ENCODE data around the gene SLC7A5. TPM values are rescaled to one million over a fixed set of nuclear protein-coding genes. Genes with fewer than 3 reads are reported as not detected.
"Not testable (repeated sequence)": the region's sequence is repeated elsewhere in the genome, so short reads cannot be mapped to it uniquely, and the experiment has no call there.

The SLC7A5 gene
- total RNA-seq, 2 donors from 2014 or later, result 463 to 508 TPM

DNA sequence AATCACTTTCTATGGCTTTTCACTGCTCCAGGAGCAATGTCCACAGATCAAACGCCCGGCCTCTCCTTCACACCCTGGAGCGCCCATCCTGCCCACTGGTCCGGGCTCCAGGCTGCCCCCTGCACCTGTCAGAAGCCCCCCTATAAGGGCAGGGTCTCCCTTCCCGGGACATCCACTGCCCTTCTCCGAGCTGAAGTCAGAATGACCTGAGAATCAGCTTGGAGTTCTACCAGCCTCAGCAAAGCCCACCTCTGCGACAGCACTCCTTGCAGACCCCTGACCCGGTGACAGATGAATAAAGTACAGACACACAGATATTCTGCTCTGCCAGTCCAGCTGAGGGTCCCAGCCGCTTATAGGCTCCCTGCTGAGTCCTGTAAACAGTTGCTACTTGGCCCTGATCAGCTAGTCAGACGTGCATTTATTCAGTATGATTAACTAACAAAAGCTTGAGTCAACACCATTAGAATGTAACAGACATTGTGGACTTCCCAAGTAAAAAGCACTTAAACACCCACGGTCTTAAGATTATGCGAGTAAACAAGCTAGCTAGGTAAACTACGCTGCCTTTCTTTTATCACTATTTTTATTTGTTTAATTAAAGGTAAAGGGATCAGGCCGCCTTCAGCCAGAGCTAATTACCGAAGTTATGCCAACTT is 4.8 kb downstream of the SLC7A5 start:
- no peaks in the 10 kb centered on the region for H3K9me3 Mint-ChIP-seq
- no peaks in the 10 kb centered on the region for H3K27me3 Mint-ChIP-seq (ENCODE audit: low read depth)
- peak overlapping the region; percentile 87 for H3K27ac Mint-ChIP-seq
- H3K4me1 Mint-ChIP-seq (ENCODE audit: low read depth), result peaks cover 72% of the 10 kb centered on the region
- DNase-seq, result no peak
- peaks cover 40 to 64% of the 10 kb centered on the region in 2 donors for H3K36me3 Mint-ChIP-seq (ENCODE audit: insufficient read depth in 2 of 2)
- peak overlapping the region; percentile 98 to 100 for H3K4me3 Mint-ChIP-seq
- ATAC-seq (replicated peaks in 1 of 2), result no peak

DNA sequence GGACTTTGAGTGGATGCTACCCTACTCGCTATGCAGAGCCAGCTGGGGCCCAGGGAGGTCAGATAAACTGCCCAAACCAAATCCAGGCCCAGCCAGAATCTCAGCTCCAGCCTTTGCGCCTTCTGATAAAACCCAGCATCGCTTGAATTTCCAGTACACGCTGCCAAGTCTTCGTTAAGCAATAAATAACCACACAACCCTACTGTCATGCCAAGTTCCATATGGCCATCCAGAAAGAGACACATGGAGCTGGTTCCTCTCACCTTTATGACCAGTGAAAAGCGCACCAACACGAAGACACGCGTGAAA is 6.0 kb downstream of the SLC7A5 start:
- H3K4me3 Mint-ChIP-seq, result peak overlapping the region; percentile 67 to 72
- ATAC-seq (replicated peaks in 1 of 2), result not testable (repeated sequence)
- peaks cover 80% of the 10 kb centered on the region for H3K4me1 Mint-ChIP-seq (ENCODE audit: low read depth)

DNA sequence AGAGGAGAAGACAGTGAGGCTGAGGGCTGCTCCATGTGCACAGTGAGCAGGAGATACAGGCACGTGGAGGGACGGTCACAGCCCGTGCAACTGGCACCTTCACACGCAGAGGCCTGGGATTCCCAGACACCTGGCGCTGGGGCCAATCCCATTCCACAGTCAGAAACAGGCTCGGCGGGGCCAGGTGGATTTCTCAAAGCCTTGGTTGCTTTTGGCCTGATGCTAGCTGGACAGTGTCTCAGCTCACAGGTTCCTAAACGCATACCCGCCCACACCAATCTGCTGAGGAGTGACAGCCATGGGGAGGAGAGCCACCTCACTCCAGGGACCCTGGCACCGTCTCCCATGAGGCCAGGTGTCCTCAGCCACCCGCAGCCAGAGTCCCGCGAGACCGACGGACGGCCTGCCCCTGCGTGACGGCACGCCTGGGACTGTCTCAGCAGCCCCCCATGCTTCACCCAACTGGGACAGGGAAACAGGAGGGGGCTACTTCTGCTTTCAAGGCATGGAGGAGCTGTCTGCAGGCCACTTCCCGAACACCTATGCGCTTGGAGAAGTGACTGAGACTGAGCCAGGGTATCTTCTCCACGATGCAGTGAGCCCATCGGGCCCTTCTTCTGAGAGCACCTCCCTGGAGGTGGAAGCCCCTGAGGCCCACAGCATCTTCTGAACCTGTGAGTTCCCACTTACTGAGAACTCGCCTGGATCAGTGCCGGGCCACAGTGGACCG is 6.5 kb downstream of the SLC7A5 start:
- Mint-ChIP-seq H3K27ac (peak overlapping the region; percentile 40), H3K36me3 (ENCODE audit: insufficient read depth in 2 of 2) (peaks cover 35 to 63% of the 10 kb centered on the region in 2 donors), H3K4me3 (peak overlapping the region; percentile 67 to 72), H3K4me1 (ENCODE audit: low read depth) (peaks cover 84% of the 10 kb centered on the region)
- H3K9me3 Mint-ChIP-seq; DNase-seq; H3K27me3 Mint-ChIP-seq (ENCODE audit: low read depth); ATAC-seq (replicated peaks in 1 of 2): not testable (repeated sequence)

More for the DNA sequence above, 6.0 kb downstream of the SLC7A5 start:
- not testable (repeated sequence) for H3K9me3 Mint-ChIP-seq; H3K27me3 Mint-ChIP-seq (ENCODE audit: low read depth); DNase-seq
- Mint-ChIP-seq H3K27ac (peak overlapping the region; percentile 54), H3K36me3 (ENCODE audit: insufficient read depth in 2 of 2) (peaks cover 38 to 66% of the 10 kb centered on the region in 2 donors)

DNA sequence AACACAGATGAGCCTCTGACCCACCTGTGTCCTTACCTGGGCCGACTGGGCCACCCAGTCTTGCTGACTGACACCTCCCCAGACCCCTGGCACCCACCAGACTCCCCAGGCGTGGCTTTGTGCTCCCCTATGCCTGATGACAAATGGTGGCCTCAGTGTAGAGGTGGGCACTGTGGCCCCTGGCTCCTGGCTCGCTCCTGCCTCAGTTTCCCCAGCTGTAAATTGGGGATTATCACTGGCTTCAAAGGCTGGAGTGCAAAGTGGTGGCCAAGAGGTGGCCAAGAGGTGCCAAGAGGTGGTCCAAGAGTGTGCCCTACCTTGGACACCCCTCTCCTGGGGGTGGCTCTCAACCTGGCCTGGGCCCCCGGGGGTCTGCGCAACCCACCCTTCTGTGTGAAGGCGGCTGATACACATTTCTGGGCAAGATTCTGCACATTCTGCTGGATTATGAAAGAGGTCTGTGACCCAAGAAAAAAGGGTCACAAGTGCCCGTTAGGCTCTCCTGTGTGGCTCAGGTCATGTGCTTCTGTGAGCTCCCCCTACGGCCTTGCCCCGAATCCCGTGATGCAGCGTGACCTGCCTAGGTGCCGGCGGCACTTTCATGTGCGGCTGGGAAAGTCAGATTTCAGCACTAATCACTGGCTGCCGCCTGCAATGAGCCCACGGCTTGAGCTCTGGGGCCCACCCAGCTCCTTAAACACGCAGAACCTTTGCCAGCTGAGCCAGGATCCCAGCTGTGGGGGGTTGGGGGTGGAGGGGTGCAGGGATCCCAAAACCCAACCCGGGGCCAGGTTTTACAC is 7.8 kb downstream of the SLC7A5 start:
- peak overlapping the region; percentile 55 to 75 for H3K4me3 Mint-ChIP-seq
- not testable (repeated sequence) for H3K9me3 Mint-ChIP-seq; H3K27ac Mint-ChIP-seq; H3K27me3 Mint-ChIP-seq (ENCODE audit: low read depth); DNase-seq
- peaks cover 94% of the 10 kb centered on the region for H3K4me1 Mint-ChIP-seq (ENCODE audit: low read depth)
- peak in 1 of 2 donors; percentile 3 for ATAC-seq (replicated peaks in 1 of 2)
- peaks cover 26 to 58% of the 10 kb centered on the region in 2 donors for H3K36me3 Mint-ChIP-seq (ENCODE audit: insufficient read depth in 2 of 2)

DNA sequence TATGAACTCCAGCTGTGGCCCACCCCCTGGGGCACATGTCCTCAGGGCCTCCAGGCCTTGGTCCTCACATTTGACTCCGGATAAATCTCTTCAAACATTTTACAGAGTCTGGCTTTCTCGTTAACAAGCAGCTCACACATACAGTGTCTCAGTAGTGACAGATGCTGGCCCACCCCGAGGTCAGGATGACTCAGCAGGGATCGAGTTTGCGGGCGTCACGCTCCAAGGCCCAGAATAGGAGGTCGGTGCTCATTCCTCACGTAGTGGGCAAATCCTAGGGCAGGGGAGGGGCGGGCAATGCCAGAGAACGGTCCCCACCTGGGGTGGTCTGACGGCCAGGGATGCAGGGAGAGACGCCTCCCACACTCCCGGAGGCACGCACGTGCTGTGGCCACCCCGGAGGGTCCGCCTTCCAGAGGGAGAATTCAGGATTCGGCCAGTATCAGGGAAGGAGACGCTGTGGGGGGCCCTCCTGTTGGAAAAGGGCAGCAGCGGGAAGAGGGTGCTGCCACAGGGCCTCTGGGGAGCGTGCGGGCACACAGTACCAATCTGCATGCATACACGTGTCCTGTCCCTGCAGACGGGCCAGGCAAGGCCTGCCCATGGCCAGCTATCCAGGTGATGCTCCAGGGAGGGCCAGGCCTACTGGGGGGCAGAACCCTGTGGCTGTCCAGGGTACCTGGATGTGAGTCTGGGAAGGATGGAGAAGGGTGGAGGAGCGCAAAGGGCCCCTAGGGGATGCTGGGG is 8.6 kb downstream of the SLC7A5 start:
- no peaks in the 10 kb centered on the region for H3K9me3 Mint-ChIP-seq
- ATAC-seq (replicated peaks in 1 of 2) (peak; percentile 6 to 7), DNase-seq (no peak)
- peak overlapping the region; percentile 75 to 91 for H3K4me3 Mint-ChIP-seq
- H3K27me3 Mint-ChIP-seq (ENCODE audit: low read depth), result no peaks in the 10 kb centered on the region
- peaks cover 92% of the 10 kb centered on the region for H3K4me1 Mint-ChIP-seq (ENCODE audit: low read depth)
- peak overlapping the region; percentile 82 for H3K27ac Mint-ChIP-seq
- H3K36me3 Mint-ChIP-seq (ENCODE audit: insufficient read depth in 2 of 2), result peaks cover 20 to 50% of the 10 kb centered on the region in 2 donors

DNA sequence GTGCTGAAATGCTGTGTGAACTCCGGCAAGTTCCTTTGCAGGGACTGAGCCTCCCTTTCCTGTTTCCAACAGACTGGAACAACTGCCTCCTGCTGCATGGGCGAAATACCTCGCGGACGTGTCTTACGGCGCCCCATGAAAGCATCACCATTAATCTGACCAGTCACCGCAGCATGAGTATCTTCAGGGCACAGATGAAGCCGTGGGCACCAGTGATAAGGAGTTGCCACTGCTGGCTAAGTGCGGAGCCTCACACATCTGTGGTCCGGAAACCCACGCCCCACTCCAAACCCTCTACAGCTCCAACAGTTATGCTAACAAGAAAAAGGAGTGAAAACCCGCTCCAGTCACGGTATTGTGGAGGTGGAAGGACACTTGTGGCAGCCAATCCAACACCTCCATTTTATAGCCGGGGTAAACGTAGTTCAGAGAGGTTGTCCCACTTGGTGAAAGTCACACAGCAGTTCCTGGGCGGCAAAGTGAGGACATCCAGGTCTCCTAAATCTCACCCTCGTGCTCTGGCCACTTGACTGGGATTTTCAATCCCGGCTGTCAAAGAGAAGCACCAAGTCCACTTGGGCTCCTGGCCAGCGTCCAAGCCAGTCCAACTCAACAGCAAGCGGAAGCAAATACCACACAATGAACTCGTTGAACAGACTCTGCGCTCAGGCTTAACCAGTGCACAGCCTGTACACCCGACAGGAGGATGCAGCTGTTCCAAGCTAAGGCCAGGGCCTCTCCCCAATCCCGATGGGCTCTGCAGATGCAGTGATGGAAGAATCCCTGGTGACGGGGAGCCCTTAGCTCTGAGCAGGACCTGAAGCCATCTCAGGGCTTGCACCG is 10.9 kb downstream of the SLC7A5 start:
- peaks cover 12 to 40% of the 10 kb centered on the region in 2 donors for H3K36me3 Mint-ChIP-seq (ENCODE audit: insufficient read depth in 2 of 2)

DNA sequence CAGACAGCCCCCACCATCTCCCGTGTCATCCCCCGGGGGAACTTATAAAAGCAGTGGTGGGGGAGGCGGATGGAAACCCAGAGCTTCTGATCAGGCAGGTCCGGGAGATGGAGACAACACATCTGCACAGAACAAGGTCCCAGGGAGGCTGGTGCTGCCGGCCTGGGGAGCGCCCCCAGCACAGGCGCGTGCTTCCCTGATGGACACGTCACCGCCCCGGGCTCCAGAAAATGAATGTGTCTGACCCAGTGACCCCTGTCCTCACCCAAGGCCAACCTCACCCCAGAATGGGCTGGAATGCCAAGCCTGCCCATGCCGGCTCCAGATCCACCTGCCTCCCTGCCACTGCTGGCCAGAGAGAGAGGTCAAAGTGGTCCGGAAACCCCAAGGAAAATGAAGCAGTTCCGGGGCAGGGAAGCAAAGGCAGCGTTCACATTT is 12.5 kb downstream of the SLC7A5 start:
- DNase-seq (no peak), ATAC-seq (replicated peaks in 1 of 2) (no peak)
- Mint-ChIP-seq H3K9me3 (no peaks in the 10 kb centered on the region), H3K27me3 (ENCODE audit: low read depth) (no peaks in the 10 kb centered on the region), H3K4me3 (peak overlapping the region; percentile 86 to 91), H3K36me3 (ENCODE audit: insufficient read depth in 2 of 2) (peaks cover 14 to 41% of the 10 kb centered on the region in 2 donors), H3K27ac (peak overlapping the region; percentile 99), H3K4me1 (ENCODE audit: low read depth) (peaks cover 91% of the 10 kb centered on the region)

More for the DNA sequence above, 10.9 kb downstream of the SLC7A5 start:
- not testable (repeated sequence) for H3K27me3 Mint-ChIP-seq (ENCODE audit: low read depth); DNase-seq; ATAC-seq (replicated peaks in 1 of 2); H3K9me3 Mint-ChIP-seq
- Mint-ChIP-seq H3K4me1 (ENCODE audit: low read depth) (peaks cover 96% of the 10 kb centered on the region), H3K27ac (peak overlapping the region; percentile 99), H3K4me3 (peak overlapping the region; percentile 86 to 91)

DNA sequence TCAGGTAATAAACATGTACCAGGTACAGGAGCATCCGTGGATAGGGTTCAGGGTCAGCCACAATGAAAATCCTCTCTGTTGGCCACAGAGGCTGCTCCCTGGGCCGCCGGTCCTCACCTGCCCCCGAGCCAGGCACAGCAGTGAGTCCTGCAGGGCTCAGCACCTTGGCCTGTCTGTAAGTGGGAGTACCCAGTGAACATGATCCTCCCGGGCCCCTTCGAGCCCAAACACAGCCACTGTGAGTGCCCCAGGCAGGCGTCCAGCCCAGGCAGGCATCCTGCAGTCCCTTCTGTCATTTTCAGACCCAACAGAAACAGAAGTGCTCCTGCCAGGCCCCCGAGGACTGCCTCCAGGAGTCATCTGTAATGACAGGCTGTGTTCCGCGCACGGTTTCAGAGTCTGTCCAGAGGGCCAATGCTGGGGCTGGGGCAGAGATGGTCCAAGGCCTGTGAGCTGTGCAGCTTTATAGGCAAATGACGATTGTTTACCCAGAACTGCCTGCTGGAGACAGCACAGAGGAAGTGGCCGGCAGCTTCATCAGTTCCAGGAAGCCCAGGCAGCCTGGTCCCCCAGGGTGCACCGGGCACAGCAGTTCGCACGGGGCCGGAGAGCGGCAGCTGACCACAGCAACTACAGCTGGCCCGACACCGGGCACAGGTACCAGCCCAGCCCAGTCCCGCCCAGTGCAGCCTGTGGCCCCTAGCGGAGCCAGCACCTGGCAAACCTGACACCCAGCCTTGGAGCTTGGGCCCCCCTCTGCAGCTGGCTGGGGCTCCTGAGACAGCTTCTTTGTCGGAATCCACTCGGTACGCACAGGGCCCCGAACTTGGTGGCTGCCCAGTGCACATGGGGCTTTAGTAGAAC is 13.2 kb downstream of the SLC7A5 start:
- Mint-ChIP-seq H3K36me3 (ENCODE audit: insufficient read depth in 2 of 2) (peaks cover 15 to 38% of the 10 kb centered on the region in 2 donors), H3K9me3 (no peaks in the 10 kb centered on the region), H3K4me3 (peak overlapping the region; percentile 86 to 91), H3K27ac (peak overlapping the region; percentile 99), H3K27me3 (ENCODE audit: low read depth) (no peaks in the 10 kb centered on the region), H3K4me1 (ENCODE audit: low read depth) (peaks cover 85% of the 10 kb centered on the region)
- DNase-seq (peak; percentile 49 to 71), ATAC-seq (replicated peaks in 1 of 2) (peak; percentile 8 to 43)

DNA sequence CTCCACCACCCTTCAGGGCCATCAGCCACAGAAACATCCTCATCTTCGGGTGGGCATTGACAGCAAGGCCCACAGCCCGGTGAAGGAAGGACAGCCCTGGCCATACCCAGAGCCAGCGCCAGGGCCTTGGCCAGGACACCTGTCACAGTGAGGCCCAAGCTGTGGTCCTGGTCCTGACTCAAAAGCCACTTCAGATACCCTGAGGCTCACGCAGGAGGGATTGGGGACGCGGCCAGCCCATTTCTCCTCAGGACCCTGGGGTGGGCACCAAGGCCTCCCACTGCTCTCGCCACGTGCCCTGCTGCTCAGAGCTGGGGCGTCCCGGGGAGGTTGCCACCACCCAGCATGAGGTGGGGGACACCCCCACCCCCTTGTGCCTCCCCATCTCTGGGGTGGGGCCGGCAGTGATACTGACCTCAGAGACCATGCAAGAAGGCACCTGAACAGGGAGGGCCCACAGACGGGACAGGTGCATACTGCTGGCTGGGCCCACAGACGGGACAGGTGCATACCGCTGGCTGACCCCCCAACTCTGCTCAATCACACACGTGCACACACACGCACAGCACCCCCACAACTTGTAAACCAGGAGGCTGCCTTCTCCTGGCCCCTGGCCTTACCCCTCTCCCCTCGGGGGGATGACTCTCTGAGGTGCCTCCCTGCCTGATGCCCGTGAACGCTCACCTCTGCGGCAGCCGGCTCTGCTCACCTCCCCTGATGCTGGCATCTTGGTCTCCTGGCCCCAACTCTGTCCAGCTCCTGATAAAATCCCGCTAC is 14.2 kb downstream of the SLC7A5 start:
- Mint-ChIP-seq H3K4me3 (peak overlapping the region; percentile 86 to 91), H3K27ac (peak overlapping the region; percentile 88), H3K9me3 (no peaks in the 10 kb centered on the region), H3K36me3 (ENCODE audit: insufficient read depth in 2 of 2) (peaks cover 16 to 42% of the 10 kb centered on the region in 2 donors), H3K27me3 (ENCODE audit: low read depth) (no peaks in the 10 kb centered on the region), H3K4me1 (ENCODE audit: low read depth) (peaks cover 85% of the 10 kb centered on the region)
- no peak for DNase-seq
- ATAC-seq (replicated peaks in 1 of 2), result peak in 1 of 2 donors; percentile 1

DNA sequence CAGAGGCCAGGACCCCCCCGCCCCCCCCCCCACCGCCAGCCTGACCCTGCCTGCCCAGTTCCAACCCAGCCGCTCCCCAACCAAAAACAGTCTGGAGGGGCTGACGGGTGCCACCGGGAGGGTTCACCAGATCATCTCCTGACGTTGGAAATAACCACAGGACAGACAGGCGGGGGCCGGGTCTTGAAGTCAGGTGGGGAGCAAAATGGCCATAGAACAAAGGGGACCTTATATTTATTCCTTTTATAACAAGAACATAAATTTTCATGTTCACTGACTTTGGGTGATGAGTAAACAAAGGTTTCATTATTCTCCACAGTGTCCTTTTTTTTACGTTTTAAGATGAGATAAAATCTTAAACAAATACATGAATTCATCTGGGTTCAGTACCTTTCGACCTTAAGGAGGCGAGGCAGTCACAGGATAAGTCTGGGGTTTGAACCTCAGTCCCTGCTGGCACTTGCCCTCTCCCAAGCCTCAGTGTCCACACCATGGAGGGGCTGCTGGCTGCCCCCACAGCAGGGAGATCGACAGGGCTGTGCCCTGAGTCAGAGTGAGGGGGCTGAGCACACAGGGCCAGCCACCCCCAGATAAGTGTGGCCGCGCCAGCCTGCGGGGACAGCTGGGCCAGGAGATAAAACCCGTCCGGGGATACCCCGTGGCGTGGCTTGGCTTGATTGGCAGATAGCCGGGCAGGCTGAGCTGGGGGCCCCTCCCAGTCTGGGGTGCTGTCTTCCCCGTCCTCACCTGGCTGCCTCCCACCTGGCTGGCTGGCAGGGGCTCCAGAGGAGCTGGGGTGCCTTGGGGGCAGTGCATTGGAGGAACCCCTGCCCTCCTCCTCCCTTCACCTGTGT is 15.0 kb downstream of the SLC7A5 start:
- H3K4me1 Mint-ChIP-seq (ENCODE audit: low read depth), result peaks cover 85% of the 10 kb centered on the region
- H3K9me3 Mint-ChIP-seq, result no peaks in the 10 kb centered on the region
- peaks cover 18 to 43% of the 10 kb centered on the region in 2 donors for H3K36me3 Mint-ChIP-seq (ENCODE audit: insufficient read depth in 2 of 2)
- H3K27me3 Mint-ChIP-seq (ENCODE audit: low read depth), result no peaks in the 10 kb centered on the region
- peak overlapping the region; percentile 93 for H3K27ac Mint-ChIP-seq
- peak overlapping the region; percentile 86 to 91 for H3K4me3 Mint-ChIP-seq
- DNase-seq (peak; percentile 52 to 54), ATAC-seq (replicated peaks in 1 of 2) (peak; percentile 20 to 24)

All from activated T-cell treated with anti-CD3 and anti-CD28 coated beads, Interleukin-2, amount 50 U/mL, for 72 hours (primary cell).